ENCODE measurements around the gene CHEK2.
A peak's percentile ranks its signal among the peaks of the same experiment; 100 is the strongest.

The CHEK2 gene

GRCh38 chr22:28779833-28780232, 38.2 kb upstream of the CHEK2 start:
- no peak for TF ChIP-seq CTCF (IDR thresholded peaks at IDR 0.05; ENCODE audit: low read depth, low read length)
- TF ChIP-seq POLR2A (IDR thresholded peaks at IDR 0.05; ENCODE audit: extremely low read depth, insufficient read length) = no peak
- TF ChIP-seq, protein P1, sequence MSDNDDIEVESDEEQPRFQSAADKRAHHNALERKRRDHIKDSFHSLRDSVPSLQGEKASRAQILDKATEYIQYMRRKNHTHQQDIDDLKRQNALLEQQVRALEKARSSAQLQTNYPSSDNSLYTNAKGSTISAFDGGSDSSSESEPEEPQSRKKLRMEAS (IDR thresholded peaks at IDR 0.05; ENCODE audit: low read depth, low read length) = no peak
- no peak for TF ChIP-seq MYC (IDR thresholded peaks at IDR 0.05; ENCODE audit: low read depth, low read length)
- DNase-seq (ENCODE audit: low read depth) = no peak
- no peak overlapping the region for H3K4me3 ChIP-seq (ENCODE audit: low read depth, low read length)

GRCh38 chr22:28774378-28774777, 32.8 kb upstream of the CHEK2 start:
- TF ChIP-seq CTCF (IDR thresholded peaks at IDR 0.05; ENCODE audit: low read depth, low read length) = no peak
- TF ChIP-seq MYC (IDR thresholded peaks at IDR 0.05; ENCODE audit: low read depth, low read length) = no peak
- TF ChIP-seq POLR2A (IDR thresholded peaks at IDR 0.05; ENCODE audit: extremely low read depth, insufficient read length) = no peak
- TF ChIP-seq, protein P1 (IDR thresholded peaks at IDR 0.05; ENCODE audit: low read depth, low read length) = no peak
- no peak overlapping the region for H3K4me3 ChIP-seq (ENCODE audit: low read depth, low read length)

GRCh38 chr22:28773461-28773867, 31.8 kb upstream of the CHEK2 start:
- TF ChIP-seq MYC (IDR thresholded peaks at IDR 0.05; ENCODE audit: low read depth, low read length) (no peak), CTCF (IDR thresholded peaks at IDR 0.05; ENCODE audit: low read depth, low read length) (no peak), POLR2A (IDR thresholded peaks at IDR 0.05; ENCODE audit: extremely low read depth, insufficient read length) (no peak)
- TF ChIP-seq, protein P1 (IDR thresholded peaks at IDR 0.05; ENCODE audit: low read depth, low read length) = no peak
- peak overlapping the region; percentile 90 for H3K4me3 ChIP-seq (ENCODE audit: low read depth, low read length)
- peak; percentile 44 for DNase-seq (ENCODE audit: low read depth)

More at GRCh38 chr22:28774378-28774777, 32.8 kb upstream of the CHEK2 start:
- no peak for DNase-seq (ENCODE audit: low read depth)

GRCh38 chr22:28772633-28773460, 31.2 kb upstream of the CHEK2 start, which contains the start of gene CCDC117:
CCDC117 (plus strand) TSS chr22:28772695; CDS start chr22:28772850, 155 bp downstream.
- TF ChIP-seq POLR2A (IDR thresholded peaks at IDR 0.05; ENCODE audit: extremely low read depth, insufficient read length) (peak; percentile 49), CTCF (IDR thresholded peaks at IDR 0.05; ENCODE audit: low read depth, low read length) (peak; percentile 16), MYC (IDR thresholded peaks at IDR 0.05; ENCODE audit: low read depth, low read length) (peak; percentile 68)
- TF ChIP-seq, protein P1 (IDR thresholded peaks at IDR 0.05; ENCODE audit: low read depth, low read length) = peak; percentile 62; the same call in 1 of the 2 replicates
- H3K4me3 ChIP-seq (ENCODE audit: low read depth, low read length) = peak within 1 kb of the TSS; percentile 90
- DNase-seq (ENCODE audit: low read depth) = peak; percentile 97

GRCh38 chr22:28771195-28771791, 29.7 kb upstream of the CHEK2 start:
- TF ChIP-seq CTCF (IDR thresholded peaks at IDR 0.05; ENCODE audit: low read depth, low read length) = no peak
- no peak for DNase-seq (ENCODE audit: low read depth)
- no peak overlapping the region for H3K4me3 ChIP-seq (ENCODE audit: low read depth, low read length)

Measured in NB4 (cell line).